Measurements from ENCODE around the gene GRM1. TPM values are rescaled to one million over a fixed set of nuclear protein-coding genes. Genes with fewer than 3 reads are reported as not detected.

GRM1 gene
- total RNA-seq, 1 donor from 2014 or later = 0.45 TPM

Other genes starting within 250 kb of the GRM1 start
- gene FBXO30, start 214.3 kb upstream of the GRM1 start, total RNA-seq = 13.0 TPM
- gene SHPRH, start 64.7 kb upstream of the GRM1 start, total RNA-seq = 37.8 TPM

Data from sciatic nerve (tissue), 1 donor.